Activated CD8-positive, alpha-beta T cell treated with anti-CD3 and anti-CD28 coated beads for 36 hours (primary cell): ENCODE measurements around the gene HNRNPH2. TPM values are rescaled to one million over a fixed set of nuclear protein-coding genes. Genes with fewer than 3 reads are reported as not detected.
A peak's percentile ranks its signal among the peaks of the same experiment; 100 is the strongest.

Experiments
- ATAC-seq: fragments of 200-7000 bp; cut with Tn5 transposase; one replicate; pipeline ENCODE4 v1.10.0; 2021; ENCODE audit warnings: mild to moderate bottlenecking, moderate library complexity
- CTCF ChIA-PET: fragments of 350-600 bp; sonication (Branson Sonifier 250); formaldehyde crosslinking; loops from one replicate; lab custom pipeline; 2021; ENCODE audit warnings: antibody characterized with exemption; lab: Charles Lee
- POLR2A ChIA-PET: fragments of 350-600 bp; sonication (Branson Sonifier 250); formaldehyde crosslinking; loops from one replicate; lab custom pipeline; 2021; ENCODE audit warnings: antibody characterized with exemption; lab: Charles Lee
- DNase-seq: peaks from one replicate; pipeline ENCODE4 v3.0.0-alpha.2; 2020
- H3K27ac Mint-ChIP-seq: one replicate; pipeline ENCODE4 v1.8.0; 2021; ENCODE audit warnings: mild to moderate bottlenecking, mixed read lengths
- H3K27me3 Mint-ChIP-seq: one replicate; pipeline ENCODE4 v1.8.0; 2021; ENCODE audit warnings: mixed read lengths
- H3K36me3 Mint-ChIP-seq: one replicate; pipeline ENCODE4 v1.8.0; 2021; ENCODE audit warnings: low read depth, mixed read lengths
- H3K4me1 Mint-ChIP-seq: one replicate; pipeline ENCODE4 v1.8.0; 2021; ENCODE audit warnings: low read depth, mixed read lengths
- H3K4me3 Mint-ChIP-seq: one replicate; pipeline ENCODE4 v1.8.0; 2021; ENCODE audit warnings: mild to moderate bottlenecking, moderate library complexity, mixed read lengths
- H3K9me3 Mint-ChIP-seq: one replicate; pipeline ENCODE4 v1.8.0; 2021; ENCODE audit warnings: mixed read lengths
- CTCF ChIP-seq: fragments of 200-600 bp; IDR thresholded peaks from one replicate; pipeline ENCODE4 v1.8.0; 2022; ENCODE audit warnings: antibody characterized with exemption, mild to moderate bottlenecking
- intact Hi-C: fragments of 100-400 bp; cut with micrococcal nuclease; formaldehyde crosslinking; loops from one replicate; pipeline ENCODE4 v1.10.0; 2022
- total RNA-seq, 2 experiments: library from RNA; stranded (reverse); gene quantifications; one replicate each; pipeline ENCODE4 v1.2.3, GENCODE V29; 2021

The HNRNPH2 gene
- total RNA-seq, 2 experiments from 2014 or later, result 18.3 to 18.5 TPM

GRCh38 chrX:101419489-101419888, 11.5 kb downstream of the HNRNPH2 start:
- TF ChIP-seq CTCF, result no peak
- POLR2A ChIA-PET, result interaction anchor here (1.0 kb wide), 1 partner anchor 28 kb away, joined by 3 read pairs; the partner anchor contains the start of gene RPL36A
- H3K36me3 Mint-ChIP-seq, result peaks cover 13% of the 10 kb centered on the region

GRCh38 chrX:101427954-101428353, 19.9 kb downstream of the HNRNPH2 start:
- ATAC-seq, result no peak
- POLR2A ChIA-PET, result interaction anchor here (1.0 kb wide), 1 partner anchor 10 kb away, joined by 3 read pairs; no protein-coding TSS in a partner anchor
- peaks cover 12% of the 10 kb centered on the region for H3K4me1 Mint-ChIP-seq

More at GRCh38 chrX:101419489-101419888, 11.5 kb downstream of the HNRNPH2 start:
- H3K9me3 Mint-ChIP-seq, result no peaks in the 10 kb centered on the region
- intact Hi-C loops, result loop anchor here (10.0 kb wide), 1 partner anchor 175 kb away; no protein-coding TSS in a partner anchor
- H3K4me1 Mint-ChIP-seq, result peaks cover 34% of the 10 kb centered on the region
- peak overlapping the region; percentile 75 for H3K4me3 Mint-ChIP-seq
- ATAC-seq (no peak), DNase-seq (no peak)
- no peak overlapping the region for H3K27ac Mint-ChIP-seq
- CTCF ChIA-PET, result interaction anchor here (1.6 kb wide), 1 partner anchor 175 kb away, joined by 3 read pairs; no protein-coding TSS in a partner anchor
- H3K27me3 Mint-ChIP-seq, result no peaks in the 10 kb centered on the region

GRCh38 chrX:101429934-101430333, 21.9 kb downstream of the HNRNPH2 start:
- no peak overlapping the region for H3K4me3 Mint-ChIP-seq
- H3K27ac Mint-ChIP-seq, result peak overlapping the region; percentile 34
- intact Hi-C loops, result no loop called here
- peak; percentile 77 for ATAC-seq
- ChIA-PET CTCF (interaction anchor here (1.0 to 1.5 kb wide), 2 partner anchors 12 to 14 kb away, joined by 3 to 5 read pairs; no protein-coding TSS in a partner anchor), POLR2A (interaction anchor here (1.5 kb wide), 1 partner anchor 12 kb away, joined by 4 read pairs; no protein-coding TSS in a partner anchor)
- peaks cover 31% of the 10 kb centered on the region for H3K36me3 Mint-ChIP-seq
- H3K4me1 Mint-ChIP-seq, result peaks cover 12% of the 10 kb centered on the region
- no peaks in the 10 kb centered on the region for H3K27me3 Mint-ChIP-seq
- DNase-seq, result no peak
- no peaks in the 10 kb centered on the region for H3K9me3 Mint-ChIP-seq
- no peak for TF ChIP-seq CTCF

More at GRCh38 chrX:101427954-101428353, 19.9 kb downstream of the HNRNPH2 start:
- Mint-ChIP-seq H3K27ac (no peak overlapping the region), H3K9me3 (no peaks in the 10 kb centered on the region), H3K27me3 (no peaks in the 10 kb centered on the region), H3K36me3 (peaks cover 32% of the 10 kb centered on the region), H3K4me3 (no peak overlapping the region)
- intact Hi-C loops, result no loop called here
- CTCF ChIA-PET, result interaction anchor here (1.2 kb wide), 1 partner anchor 12 kb away, joined by 5 read pairs; no protein-coding TSS in a partner anchor
- no peak for DNase-seq
- TF ChIP-seq CTCF, result no peak

GRCh38 chrX:101430457-101431078, 22.5 kb downstream of the HNRNPH2 start:
- no peak overlapping the region for H3K4me3 Mint-ChIP-seq
- no peak for TF ChIP-seq CTCF
- ChIA-PET CTCF (interaction anchor here (1.0 to 1.5 kb wide), 2 partner anchors 12 to 15 kb away, joined by 3 to 5 read pairs; no protein-coding TSS in a partner anchor), POLR2A (interaction anchor here (1.5 kb wide), 1 partner anchor 12 kb away, joined by 4 read pairs; no protein-coding TSS in a partner anchor)
- H3K27ac Mint-ChIP-seq, result peak overlapping the region; percentile 34
- no peaks in the 10 kb centered on the region for H3K27me3 Mint-ChIP-seq
- peaks cover 12% of the 10 kb centered on the region for H3K4me1 Mint-ChIP-seq
- intact Hi-C loops, result no loop called here
- DNase-seq (no peak), ATAC-seq (peak; percentile 88)
- peaks cover 28% of the 10 kb centered on the region for H3K36me3 Mint-ChIP-seq
- no peaks in the 10 kb centered on the region for H3K9me3 Mint-ChIP-seq

- no peaks in the 10 kb centered on the region for H3K27me3 Mint-ChIP-seq
- intact Hi-C loops, result no loop called here
- ChIA-PET CTCF (no interaction called here), POLR2A (no interaction called here)
- H3K36me3 Mint-ChIP-seq, result peaks cover 47% of the 10 kb centered on the region
- no peak overlapping the region for H3K4me3 Mint-ChIP-seq
- no peak overlapping the region for H3K27ac Mint-ChIP-seq
- no peak for TF ChIP-seq CTCF
- H3K4me1 Mint-ChIP-seq, result no peaks in the 10 kb centered on the region
- no peaks in the 10 kb centered on the region for H3K9me3 Mint-ChIP-seq
- ATAC-seq, result no peak
- no peak for DNase-seq
Measured at GRCh38 chrX:101442085-101442484, 34.1 kb downstream of the HNRNPH2 start.
